K562 (cell line): ENCODE measurements around the gene ARMC6. TPM values are rescaled to one million over a fixed set of nuclear protein-coding genes. Genes with fewer than 3 reads are reported as not detected.

ENCODE experiments used
- CBX3 ChIP-seq, 2 experiments: IDR thresholded peaks; 1 replicate in 1 of 2; 2 replicates in 1 of 2; pipeline ENCODE4 v1.6.1; 2012; ENCODE audit warnings: inconsistent platforms in 2 of 2, low read length in 2 of 2, borderline replicate concordance in 1 of 2, control low read depth in 1 of 2
- ETV6 ChIP-seq, 3 experiments: fragments of 150-350 bp in 1 of 3; sonication (generic) in 1 of 3; formaldehyde crosslinking in 1 of 3; IDR thresholded peaks; 2 replicates each; pipeline versions ENCODE4 v1.6.1 to v1.8.0; 2014 to 2022; ENCODE audit warnings: borderline replicate concordance in 2 of 3, low read depth in 2 of 3, antibody characterized with exemption in 1 of 3, low read length in 1 of 3, mild to moderate bottlenecking in 1 of 3, missing genetic modification reagents in 1 of 3
- NUFIP1 ChIP-seq: fragments of 450-650 bp; IDR thresholded peaks from 2 replicates; pipeline ENCODE4 v1.6.1; 2018; ENCODE audit not compliant: partially characterized antibody
- ZMIZ1 ChIP-seq, 2 experiments: fragments of 150-350 bp in 1 of 2; IDR thresholded peaks; 2 replicates each; pipeline ENCODE4 v1.6.1; 2012 to 2016; ENCODE audit warnings: low read depth in 2 of 2, low read length in 2 of 2, mild to moderate bottlenecking in 1 of 2, moderate library complexity in 1 of 2
- ZNF232 ChIP-seq: sonication (generic); formaldehyde crosslinking; IDR thresholded peaks from 2 replicates; pipeline ENCODE4 v1.8.0; 2022; ENCODE audit warnings: mild to moderate bottlenecking, missing genetic modification reagents
- ZNF75A ChIP-seq: fragments of 450-650 bp; formaldehyde crosslinking; IDR thresholded peaks from 2 replicates; pipeline ENCODE4 v1.4.0; 2020; ENCODE audit warnings: mild to moderate bottlenecking
- ZNF79 ChIP-seq: fragments of 250-450 bp; sonication (Bioruptor Pico); IDR thresholded peaks from 2 replicates; pipeline ENCODE4 v1.4.0; 2020; ENCODE audit warnings: low read depth, mild to moderate bottlenecking, moderate library complexity
- polyA plus RNA-seq, 8 experiments: library from polyadenylated mRNA; depleted of rRNA in 4 of 8; stranded (reverse) in 5 of 8; unstranded in 3 of 8; fragments of >200 nt; fragmentation: Nextera tagmentation in 2 of 8; fragmentation: Illumina TruSeq in 1 of 8; extraction: Ambion mirVana in 2 of 8; extraction: Trizol in 1 of 8; gene quantifications; 2 replicates each; pipeline versions ENCODE4 v1.2.1 to v1.2.3, GENCODE V29; 2011 to 2014; ENCODE audit warnings: inconsistent platforms in 1 of 8, missing spikeins in 1 of 8
- total RNA-seq, 7 experiments: library from RNA; depleted of rRNA in 6 of 7; stranded (reverse); fragments of >200 nt in 6 of 7; fragmentation: Illumina TruSeq in 2 of 7; extraction: Trizol in 2 of 7; gene quantifications; 2 replicates each; pipeline versions ENCODE4 v1.2.1 to v1.2.3, GENCODE V29; 2011 to 2021; ENCODE audit warnings: low replicate concordance in 1 of 7
- TF ChIP-seq, protein P1 (sequence below): fragments of 450-650 bp; IDR thresholded peaks from 2 replicates; pipeline ENCODE4 v1.6.1; 2017; ENCODE audit warnings: antibody characterized with exemption

Gene ARMC6
- total and polyA plus RNA-seq, 9 of the 15 experiments (the other 6 are each of a cell fraction or from before 2014, with no cell fraction given): 2.1 to 93.4 (median 63.6) TPM

GRCh38 chr19:18993115-18993514 lies 40.3 kb upstream of the ARMC6 start (continued):
- TF ChIP-seq ZMIZ1 (IDR thresholded peaks at IDR 0.05; ENCODE audit: low read depth in 2 of 2, low read length in 2 of 2) (no peak), ZNF75A (no peak), CBX3 (IDR thresholded peaks at IDR 0.05; ENCODE audit: borderline replicate concordance in 1 of 2, low read length in 2 of 2) (no peak), ETV6 (IDR thresholded peaks at IDR 0.05; ENCODE audit: borderline replicate concordance in 1 of 2, low read depth in 2 of 2, low read length in 1 of 2) (no peak), ETV6 (CRISPR knock-in tag; IDR thresholded peaks at IDR 0.05; ENCODE audit: borderline replicate concordance) (no peak), ZNF79 (CRISPR knock-in tag) (no peak), NUFIP1 (no peak), ZNF232 (CRISPR knock-in tag) (no peak)
- TF ChIP-seq, protein P1, sequence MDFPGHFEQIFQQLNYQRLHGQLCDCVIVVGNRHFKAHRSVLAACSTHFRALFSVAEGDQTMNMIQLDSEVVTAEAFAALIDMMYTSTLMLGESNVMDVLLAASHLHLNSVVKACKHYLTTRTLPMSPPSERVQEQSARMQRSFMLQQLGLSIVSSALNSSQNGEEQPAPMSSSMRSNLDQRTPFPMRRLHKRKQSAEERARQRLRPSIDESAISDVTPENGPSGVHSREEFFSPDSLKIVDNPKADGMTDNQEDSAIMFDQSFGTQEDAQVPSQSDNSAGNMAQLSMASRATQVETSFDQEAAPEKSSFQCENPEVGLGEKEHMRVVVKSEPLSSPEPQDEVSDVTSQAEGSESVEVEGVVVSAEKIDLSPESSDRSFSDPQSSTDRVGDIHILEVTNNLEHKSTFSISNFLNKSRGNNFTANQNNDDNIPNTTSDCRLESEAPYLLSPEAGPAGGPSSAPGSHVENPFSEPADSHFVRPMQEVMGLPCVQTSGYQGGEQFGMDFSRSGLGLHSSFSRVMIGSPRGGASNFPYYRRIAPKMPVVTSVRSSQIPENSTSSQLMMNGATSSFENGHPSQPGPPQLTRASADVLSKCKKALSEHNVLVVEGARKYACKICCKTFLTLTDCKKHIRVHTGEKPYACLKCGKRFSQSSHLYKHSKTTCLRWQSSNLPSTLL: no peak
